Uterus (tissue), 4 donors: ENCODE measurements around the gene ODAM. TPM values are rescaled to one million over a fixed set of nuclear protein-coding genes. Genes with fewer than 3 reads are reported as not detected.

Source experiments
- DNase-seq, 2 donors: peaks; one replicate each; pipeline ENCODE4 v3.0.0-alpha.2; 2019 to 2020
- H3K27ac ChIP-seq, 2 donors: fragments of 200-600 bp; sonication (generic); 1 replicate in 1 of 2; 2 replicates in 1 of 2; pipeline ENCODE4 v1.5.1; 2016 to 2018
- H3K27me3 ChIP-seq, 2 donors: fragments of 200-600 bp; sonication (generic); one replicate each; pipeline ENCODE4 v1.5.1; 2018 to 2019; ENCODE audit warnings: control low read depth in 1 of 2
- H3K36me3 ChIP-seq, 2 donors: fragments of 200-600 bp; sonication (generic); one replicate each; pipeline ENCODE4 v1.5.1; 2019; ENCODE audit warnings: control low read depth in 1 of 2
- H3K4me1 ChIP-seq, 2 donors: fragments of 200-600 bp; sonication (generic); one replicate each; pipeline ENCODE4 v1.5.1; 2018 to 2019; ENCODE audit warnings: control low read depth in 1 of 2
- H3K4me3 ChIP-seq, 2 donors: fragments of 200-600 bp; sonication (generic); 1 replicate in 1 of 2; 2 replicates in 1 of 2; pipeline ENCODE4 v1.5.1; 2018 to 2019; ENCODE audit warnings: mild to moderate bottlenecking in 1 of 2
- H3K9me3 ChIP-seq, 2 donors: fragments of 200-600 bp; sonication (generic); one replicate each; pipeline ENCODE4 v1.5.1; 2019; ENCODE audit warnings: control low read depth in 1 of 2
- CTCF ChIP-seq, 4 experiments: fragments of 200-600 bp in 2 of 4; fragments of 450-650 bp in 2 of 4; sonication (generic) in 2 of 4; IDR thresholded peaks; one replicate each; pipeline ENCODE4 v1.5.1; 2016 to 2019; ENCODE audit warnings: antibody characterized with exemption in 4 of 4, mild to moderate bottlenecking in 2 of 4, moderate library complexity in 1 of 4
- POLR2A ChIP-seq, 2 donors: fragments of 450-650 bp; IDR thresholded peaks; one replicate each; pipeline ENCODE4 v1.6.1; 2016; ENCODE audit warnings: antibody characterized with exemption in 2 of 2, mild to moderate bottlenecking in 1 of 2, moderate library complexity in 1 of 2
- intact Hi-C: fragments of 100-400 bp; cut with DNase I; formaldehyde crosslinking; loops from one replicate; pipeline ENCODE4 v1.15.1; 2023; ENCODE audit warnings: low total_unique reads
- total RNA-seq, 4 donors: library from RNA; depleted of rRNA in 3 of 4; stranded (reverse); fragments of >200 nt in 3 of 4; gene quantifications; one replicate each; pipeline versions ENCODE4 v1.1.0 to v1.2.4, GENCODE V29; 2014 to 2023
- donor health status: DM: yes; HTN: yes; CAD: no.

The ODAM gene
- total RNA-seq, 4 donors from 2014 or later = 0.35 TPM; not detected in 3

DNA sequence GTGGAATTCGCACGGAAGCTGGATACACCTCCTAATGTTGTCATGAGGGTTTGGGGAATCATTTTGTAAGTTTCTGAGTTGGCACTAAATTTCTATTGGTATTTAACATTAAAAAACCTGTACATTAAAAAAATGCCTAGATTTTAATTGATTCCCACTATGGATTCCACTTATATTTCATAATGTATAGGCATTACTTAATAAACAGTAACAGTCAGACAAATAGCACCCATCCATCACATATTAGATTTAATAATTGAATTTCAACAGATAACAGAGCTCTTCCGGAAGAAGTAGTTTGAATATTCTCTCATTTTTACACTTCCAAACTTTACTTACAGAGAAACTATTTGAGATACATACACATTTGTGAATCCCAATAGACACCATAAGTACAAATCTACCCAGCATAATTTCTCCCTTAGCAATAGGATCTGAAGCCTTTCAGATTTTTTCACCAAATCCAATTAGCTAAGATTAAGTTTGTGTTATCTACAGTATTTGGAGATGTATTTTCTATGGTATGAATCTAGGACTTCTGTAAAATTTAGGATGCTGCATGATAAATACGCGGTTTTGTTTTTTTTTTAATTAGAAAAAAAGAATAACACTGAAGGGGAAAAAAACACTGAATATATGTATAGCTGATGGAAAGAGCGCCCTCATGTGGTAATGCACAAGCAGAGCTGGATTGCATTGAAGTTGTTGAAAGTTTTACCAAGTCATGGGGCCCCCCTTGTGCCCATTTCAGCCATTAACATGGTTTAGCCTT, 12.2 kb upstream of the ODAM start:
- TF ChIP-seq CTCF (IDR thresholded peaks at IDR 0.05) (no peak), POLR2A (IDR thresholded peaks at IDR 0.05) (no peak)
- no peaks in the 10 kb centered on the region for H3K27me3 ChIP-seq

DNA sequence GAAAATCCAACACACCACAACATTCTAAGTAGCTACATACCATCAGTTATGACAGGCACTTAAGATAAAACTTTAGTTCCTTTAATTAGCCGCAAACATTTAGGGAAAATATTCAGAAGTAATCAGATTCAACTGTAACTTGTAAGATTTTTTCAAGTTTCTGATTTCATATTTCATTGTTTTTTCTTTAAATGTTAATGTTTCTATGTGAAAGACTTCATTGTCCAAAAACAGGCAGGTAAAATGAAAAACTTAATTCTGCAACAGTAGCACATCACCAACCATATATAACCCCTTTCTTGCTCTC, 11.6 kb upstream of the ODAM start:
- Histone ChIP-seq H3K9me3 (no peaks in the 10 kb centered on the region), H3K4me1 (no peaks in the 10 kb centered on the region), H3K27me3 (no peaks in the 10 kb centered on the region), H3K4me3 (no peak overlapping the region), H3K36me3 (no peaks in the 10 kb centered on the region), H3K27ac (no peak overlapping the region)
- DNase-seq = no peak
- intact Hi-C loops = no loop called here
- TF ChIP-seq POLR2A (IDR thresholded peaks at IDR 0.05) (no peak), CTCF (IDR thresholded peaks at IDR 0.05) (no peak)

More for the DNA sequence above, 12.2 kb upstream of the ODAM start:
- H3K27ac ChIP-seq = no peak overlapping the region
- H3K4me3 ChIP-seq = no peak overlapping the region
- H3K4me1 ChIP-seq = no peaks in the 10 kb centered on the region
- DNase-seq = no peak
- no peaks in the 10 kb centered on the region for H3K9me3 ChIP-seq
- H3K36me3 ChIP-seq = no peaks in the 10 kb centered on the region
- intact Hi-C loops = no loop called here

- no peak overlapping the region for H3K4me3 ChIP-seq
- H3K9me3 ChIP-seq = no peaks in the 10 kb centered on the region
- no peaks in the 10 kb centered on the region for H3K4me1 ChIP-seq
- no peaks in the 10 kb centered on the region for H3K27me3 ChIP-seq
- TF ChIP-seq POLR2A (IDR thresholded peaks at IDR 0.05) (no peak), CTCF (IDR thresholded peaks at IDR 0.05) (no peak)
- H3K36me3 ChIP-seq = no peaks in the 10 kb centered on the region
- H3K27ac ChIP-seq = no peak overlapping the region
- intact Hi-C loops = no loop called here
- DNase-seq = no peak
Observed at GRCh38 chr4:70187216-70187615, 8.3 kb upstream of the ODAM start.

- Histone ChIP-seq H3K9me3 (no peaks in the 10 kb centered on the region), H3K27me3 (no peaks in the 10 kb centered on the region), H3K4me3 (no peak overlapping the region), H3K36me3 (no peaks in the 10 kb centered on the region), H3K27ac (no peak overlapping the region), H3K4me1 (no peaks in the 10 kb centered on the region)
- TF ChIP-seq CTCF (IDR thresholded peaks at IDR 0.05) (no peak), POLR2A (IDR thresholded peaks at IDR 0.05) (no peak)
- DNase-seq = no peak
- intact Hi-C loops = no loop called here
Observed at GRCh38 chr4:70190579-70190978, 4.9 kb upstream of the ODAM start.

- Histone ChIP-seq H3K4me1 (no peaks in the 10 kb centered on the region), H3K27ac (no peak overlapping the region), H3K36me3 (no peaks in the 10 kb centered on the region), H3K4me3 (no peak overlapping the region), H3K9me3 (no peaks in the 10 kb centered on the region), H3K27me3 (no peaks in the 10 kb centered on the region)
- intact Hi-C loops = no loop called here
- DNase-seq = no peak
- TF ChIP-seq POLR2A (IDR thresholded peaks at IDR 0.05) = no peak
- TF ChIP-seq CTCF (IDR thresholded peaks at IDR 0.05) = no peak
Observed at GRCh38 chr4:70191647-70192046, 3.9 kb upstream of the ODAM start.
